Measurements from ENCODE around the gene FFAR2. TPM values are rescaled to one million over a fixed set of nuclear protein-coding genes. Genes with fewer than 3 reads are reported as not detected.
A peak's percentile ranks its signal among the peaks of the same experiment; 100 is the strongest.

The FFAR2 gene
- total RNA-seq, 1 experiment from 2014 or later = 0.33 TPM

DNA sequence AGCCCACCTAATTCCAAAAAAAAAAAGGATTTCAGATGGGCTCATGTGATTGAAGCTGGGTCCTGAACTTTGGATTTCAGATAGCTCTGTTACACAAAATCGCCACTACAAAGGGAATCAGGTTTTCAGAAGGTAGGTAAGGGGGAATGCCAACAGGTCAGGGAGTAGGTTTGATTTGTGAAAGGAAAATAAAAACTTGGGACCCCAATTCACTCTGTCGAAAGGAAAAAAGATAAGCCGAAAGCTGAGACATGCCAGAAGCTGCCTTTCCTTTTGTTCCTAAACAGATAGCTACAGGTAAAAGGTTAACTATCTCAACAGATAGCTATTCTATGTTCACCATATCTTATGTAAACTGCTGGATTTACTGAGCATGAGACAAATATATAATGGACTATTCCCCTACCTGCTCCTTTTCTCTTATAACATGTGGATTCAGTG, 38.2 kb downstream of the FFAR2 start:
- no peak for DNase-seq (ENCODE audit: low spot score)

DNA sequence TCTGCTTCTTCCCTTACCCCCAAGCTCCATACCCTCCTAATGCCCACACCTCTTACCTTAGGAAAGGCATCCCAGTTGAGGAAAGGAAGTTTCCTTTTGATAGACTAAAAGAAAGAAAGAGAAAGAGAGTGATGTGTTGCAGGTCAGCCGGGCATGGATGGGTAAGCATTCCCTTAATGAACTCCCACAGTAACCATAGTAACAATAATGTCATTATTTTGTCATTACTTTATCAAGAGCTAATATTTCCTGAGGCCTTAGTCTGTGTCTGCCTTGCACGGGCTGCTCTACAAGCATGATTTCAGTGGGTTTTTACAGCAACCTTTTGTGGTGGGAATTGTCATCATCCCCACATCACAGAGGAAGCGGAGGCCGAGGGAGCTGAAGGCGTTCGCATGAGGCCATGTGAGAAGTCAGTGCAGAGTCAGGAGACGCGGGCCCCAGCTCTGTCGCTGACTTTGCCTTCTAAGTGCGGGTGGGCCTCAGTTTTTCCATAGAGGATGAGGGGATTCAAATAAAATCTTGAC, 39.7 kb downstream of the FFAR2 start:
- no peak for DNase-seq (ENCODE audit: low spot score)

DNA sequence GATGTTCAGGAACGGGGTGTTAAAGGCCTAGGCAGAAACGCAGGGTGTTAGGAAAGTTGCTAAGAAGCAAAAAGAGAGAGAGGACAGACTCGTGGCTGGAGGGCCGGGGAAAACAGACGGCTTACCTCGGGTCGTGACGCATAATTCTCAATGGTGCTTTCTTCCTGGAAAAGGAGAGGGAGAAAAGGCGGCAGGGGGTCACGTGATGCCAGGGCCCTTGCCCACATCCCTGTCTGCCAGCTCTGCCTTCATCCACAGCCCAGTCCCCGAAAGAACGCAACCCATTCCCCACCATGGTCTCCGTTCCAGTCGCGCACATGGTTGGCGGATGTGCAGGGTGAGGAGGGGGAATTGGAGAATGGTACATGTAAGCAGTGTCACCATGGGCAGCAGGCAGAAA, 40.6 kb downstream of the FFAR2 start:
- DNase-seq (ENCODE audit: low spot score) = no peak

DNA sequence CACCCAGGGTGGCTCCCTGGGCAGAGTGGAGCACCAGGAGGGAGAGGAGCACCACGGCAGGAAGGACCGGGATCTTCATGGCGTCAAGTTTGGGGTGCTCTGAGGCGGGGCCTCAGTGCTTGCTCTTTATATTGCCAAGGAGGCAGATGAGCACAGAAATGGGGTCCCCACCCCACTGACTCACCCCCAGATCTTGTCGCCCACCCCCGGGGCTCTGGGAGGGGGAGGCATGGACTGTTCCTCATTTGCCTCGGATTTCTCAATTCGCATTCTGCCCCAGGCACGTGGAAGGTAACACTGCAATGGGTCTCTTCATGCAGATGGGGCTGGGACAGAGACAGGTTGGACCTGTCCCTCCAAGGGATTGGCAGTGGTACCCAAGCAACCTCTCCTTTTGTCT, 42.3 kb downstream of the FFAR2 start, which contains the start of gene KRTDAP:
TSS of gene KRTDAP (minus strand) at position 101 of the 400 bp plus-strand sequence. CDS start at position 79, 22 bp downstream.
- no peak for DNase-seq (ENCODE audit: low spot score)

DNA sequence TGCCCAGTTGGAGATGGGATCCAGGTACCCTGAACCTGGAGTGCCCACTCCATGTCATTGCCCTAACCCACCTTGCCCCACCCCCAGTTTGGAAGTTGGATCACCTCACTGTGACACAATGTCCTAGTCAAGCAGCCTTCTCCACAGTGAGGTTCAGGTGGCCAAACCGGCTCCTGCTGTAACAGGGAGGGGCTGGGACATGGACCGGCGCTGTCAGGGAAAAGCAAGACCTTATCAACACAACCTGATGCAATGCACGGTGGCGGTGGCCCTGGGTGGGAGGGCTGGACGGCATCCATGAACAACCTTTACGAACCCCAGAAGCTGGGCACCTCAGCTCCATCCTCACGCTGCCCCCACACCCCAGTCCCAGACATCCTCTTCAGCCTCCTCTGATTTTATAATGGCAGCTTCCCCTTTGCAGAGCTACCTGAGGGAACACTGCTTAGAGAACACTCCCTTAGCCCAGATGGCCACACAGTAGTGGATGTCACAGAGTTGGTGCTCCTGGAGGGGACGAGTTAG, 43.8 kb downstream of the FFAR2 start:
- no peak for DNase-seq (ENCODE audit: low spot score)

DNA sequence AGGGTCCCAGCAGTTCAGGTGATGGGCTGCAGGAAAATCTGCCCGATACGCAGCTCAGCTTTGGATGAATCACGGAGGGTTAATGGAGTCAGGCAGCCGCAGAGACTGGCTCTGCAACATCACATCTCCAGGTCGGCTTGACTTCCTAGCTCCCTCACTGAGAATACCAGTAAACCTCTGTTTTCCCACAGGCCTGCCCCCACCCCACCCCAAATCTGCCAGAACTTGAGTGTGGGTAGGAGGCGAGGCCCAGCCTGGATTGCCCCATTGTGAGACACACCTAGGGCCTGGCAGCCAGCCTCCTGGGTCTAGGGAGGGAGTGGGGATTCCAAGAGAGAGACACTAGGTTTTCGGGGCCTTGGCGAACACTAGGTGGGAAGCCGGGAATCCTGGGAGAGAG, 45.9 kb downstream of the FFAR2 start:
- DNase-seq (ENCODE audit: low spot score) = no peak

DNA sequence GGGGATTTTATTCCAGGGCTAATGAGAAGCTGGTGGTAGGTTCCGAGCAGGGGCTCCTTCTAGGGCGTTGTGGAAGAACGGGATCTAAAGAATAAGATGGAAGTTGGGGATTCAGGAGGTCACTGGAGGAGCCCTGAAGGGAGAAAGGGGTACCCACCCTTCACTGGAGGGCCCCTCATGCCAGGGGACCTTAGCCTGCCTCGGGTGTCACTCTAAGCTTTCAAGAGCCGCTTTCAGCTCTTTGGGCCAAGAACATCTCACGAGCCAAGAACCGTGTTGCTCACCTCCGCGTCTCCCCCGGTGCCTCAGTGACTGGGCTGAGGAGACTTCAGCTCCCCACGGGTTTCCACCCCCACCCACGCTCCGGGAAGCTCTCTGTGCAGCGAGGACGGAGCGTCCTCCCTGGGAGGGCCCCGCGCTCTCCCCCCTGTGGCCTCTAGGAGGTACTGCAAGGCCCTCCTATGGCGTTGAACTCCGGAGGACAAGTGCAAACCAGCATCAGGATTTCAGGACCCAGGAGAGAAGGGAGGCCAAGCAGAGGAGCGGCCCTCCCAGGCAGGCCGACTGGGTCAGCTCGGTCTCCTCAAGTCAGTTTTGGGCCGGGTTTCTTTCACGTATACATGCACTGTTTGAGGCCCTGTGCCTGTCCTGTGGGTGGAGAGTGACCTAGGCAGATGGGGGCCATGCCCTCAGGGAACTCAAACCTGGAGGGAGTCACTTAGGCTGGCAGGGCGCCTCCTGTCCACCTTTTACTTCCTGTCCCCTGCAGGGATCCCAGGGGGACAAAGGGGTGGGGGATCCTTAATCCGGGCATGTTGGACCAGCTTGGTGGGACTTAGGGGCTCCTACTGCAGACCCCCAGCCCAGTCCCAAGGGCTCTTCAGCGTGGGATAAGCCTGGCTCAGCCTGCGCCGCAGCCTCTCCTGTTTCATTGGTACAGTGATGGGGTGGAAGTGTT, 47.3 kb downstream of the FFAR2 start:
- peak; percentile 66 for DNase-seq (ENCODE audit: low spot score)

DNA sequence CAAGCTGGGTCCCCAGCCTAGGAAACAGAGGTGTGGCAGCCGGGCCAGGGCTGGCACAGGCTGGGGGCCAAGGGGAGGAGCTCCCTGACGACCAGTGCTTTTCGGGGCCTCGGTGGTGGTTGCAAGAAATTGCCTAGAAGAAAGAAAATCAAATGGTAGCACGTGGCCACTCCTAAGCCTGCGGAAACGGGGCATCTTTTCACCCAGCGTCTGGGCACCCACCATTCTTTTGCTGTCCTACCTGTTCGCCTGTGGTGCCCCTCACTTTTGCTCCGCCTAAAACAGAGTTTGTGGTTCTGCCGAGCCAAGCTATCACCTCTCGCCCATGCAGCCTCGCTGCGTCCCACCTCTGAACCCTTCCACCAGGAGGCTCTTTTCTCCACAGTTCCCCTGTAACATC, 49.3 kb downstream of the FFAR2 start:
- DNase-seq (ENCODE audit: low spot score) = no peak

DNA sequence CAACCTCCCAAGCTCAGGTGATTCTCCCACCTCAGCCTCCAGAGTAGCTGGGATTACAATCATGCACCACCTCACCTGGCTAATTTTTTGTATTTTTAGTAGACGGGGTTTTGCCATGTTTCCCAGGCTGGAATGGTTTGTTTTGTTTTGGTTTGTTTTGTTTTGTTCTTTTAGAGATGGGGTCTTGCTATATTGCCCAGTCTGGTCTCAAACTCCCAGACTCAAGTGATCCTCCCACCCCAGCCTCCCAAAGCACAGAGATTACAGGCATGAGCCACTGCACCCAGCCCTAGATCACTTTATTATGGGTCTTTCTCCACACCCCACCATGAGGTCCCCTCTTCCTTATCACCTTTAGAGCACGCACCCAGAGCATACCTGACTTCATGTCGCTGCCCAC, 50.2 kb downstream of the FFAR2 start:
- DNase-seq (ENCODE audit: low spot score) = no peak

DNA sequence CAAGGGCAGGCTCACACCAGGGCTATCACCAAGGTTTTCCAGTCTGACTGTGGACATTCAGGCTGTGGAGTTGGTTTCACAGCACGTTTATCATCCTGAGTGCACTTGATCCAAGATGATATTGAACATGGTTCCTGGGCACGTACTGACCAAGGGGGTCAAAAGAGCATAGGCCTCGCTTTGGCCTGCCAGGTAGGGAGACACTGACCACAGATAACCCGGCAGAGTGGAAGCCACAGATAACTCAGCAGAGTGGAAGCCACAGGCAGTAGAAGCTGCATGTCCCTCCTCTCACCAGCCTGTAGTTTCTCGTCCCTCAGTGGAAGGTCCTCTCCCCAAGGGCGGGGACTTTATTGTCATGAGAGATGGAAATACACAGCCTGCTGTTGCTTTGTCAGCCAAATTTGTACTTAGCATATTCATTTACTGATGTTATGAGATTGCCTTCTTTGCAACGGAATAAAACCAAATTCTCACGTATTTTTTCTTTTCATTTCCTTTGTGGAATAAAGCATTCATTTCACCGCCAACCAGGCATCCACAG, 51.0 kb downstream of the FFAR2 start:
- no peak for DNase-seq (ENCODE audit: low spot score)

DNA sequence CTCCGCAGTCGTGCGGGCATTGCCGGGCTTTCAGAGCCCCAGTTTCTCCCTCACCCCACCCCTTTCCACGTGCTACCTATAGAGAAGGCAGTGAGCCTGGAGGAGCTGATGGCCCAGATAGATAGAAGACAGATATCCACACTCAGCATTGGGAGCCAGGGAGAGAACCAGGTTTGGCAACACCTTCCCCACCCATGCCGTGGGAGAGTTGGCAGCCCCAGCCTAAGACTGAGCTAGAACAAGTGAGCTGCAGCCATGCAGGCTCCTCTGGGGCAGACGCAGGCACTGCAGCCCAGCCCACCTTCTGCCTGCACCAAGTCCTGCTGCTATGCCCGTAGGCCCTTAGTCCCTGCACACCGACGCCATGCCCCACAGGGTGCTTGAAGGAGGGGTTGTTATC, 52.6 kb downstream of the FFAR2 start:
- DNase-seq (ENCODE audit: low spot score) = no peak

Small RNA genes lying within 50 kb of the gene (small RNA-seq; reads per million reads assigned to genes)
- gene RN7SL491P = not detected

Other genes starting within 250 kb of the FFAR2 start
- gene FAM187B, start 219.5 kb upstream of the FFAR2 start, total RNA-seq (2014; rRNA removed; shearing (Covaris generic)) = not detected in 2 replicates
- 475 and 478 TPM in 2 replicates for gene LSR, start 199.3 kb upstream of the FFAR2 start, total RNA-seq (2014; rRNA removed; shearing (Covaris generic))
- gene USF2, start 179.3 kb upstream of the FFAR2 start, total RNA-seq (2014; rRNA removed; shearing (Covaris generic)) = 218 and 226 TPM in 2 replicates
- 0.05 TPM in 1 of 2 replicates, not detected in the other for gene HAMP, start 165.7 kb upstream of the FFAR2 start, total RNA-seq (2014; rRNA removed; shearing (Covaris generic))
- not detected in 2 replicates for gene MAG, start 156.1 kb upstream of the FFAR2 start, total RNA-seq (2014; rRNA removed; shearing (Covaris generic))
- gene CD22, start 119.1 kb upstream of the FFAR2 start, total RNA-seq (2014; rRNA removed; shearing (Covaris generic)) = 0.28 TPM in 1 of 2 replicates, not detected in the other
- gene FFAR1, start 100.4 kb upstream of the FFAR2 start, total RNA-seq (2014; rRNA removed; shearing (Covaris generic)) = not detected in 2 replicates
- not detected in 2 replicates for gene FFAR3, start 89.8 kb upstream of the FFAR2 start, total RNA-seq (2014; rRNA removed; shearing (Covaris generic))
- gene GPR42, start 77.2 kb upstream of the FFAR2 start, total RNA-seq (2014; rRNA removed; shearing (Covaris generic)) = not detected in 2 replicates
- not detected in 2 replicates for gene KRTDAP, start 42.2 kb downstream of the FFAR2 start, total RNA-seq (2014; rRNA removed; shearing (Covaris generic))
- gene DMKN, start 65.4 kb downstream of the FFAR2 start, total RNA-seq (2014; rRNA removed; shearing (Covaris generic)) = 7.0 and 8.6 TPM in 2 replicates
- gene SBSN, start 80.1 kb downstream of the FFAR2 start, total RNA-seq (2014; rRNA removed; shearing (Covaris generic)) = not detected in 2 replicates
- not detected in 2 replicates for gene GAPDHS, start 85.2 kb downstream of the FFAR2 start, total RNA-seq (2014; rRNA removed; shearing (Covaris generic))
- 184 and 206 TPM in 2 replicates for gene TMEM147, start 97.4 kb downstream of the FFAR2 start, total RNA-seq (2014; rRNA removed; shearing (Covaris generic))
- 0.13 TPM in 1 of 2 replicates, not detected in the other for gene ATP4A, start 115.4 kb downstream of the FFAR2 start, total RNA-seq (2014; rRNA removed; shearing (Covaris generic))
- not detected in 2 replicates for gene PMIS2, start 137.9 kb downstream of the FFAR2 start, total RNA-seq (2014; rRNA removed; shearing (Covaris generic))
- 71.8 and 75.9 TPM in 2 replicates for gene HAUS5, start 164.5 kb downstream of the FFAR2 start, total RNA-seq (2014; rRNA removed; shearing (Covaris generic))
- gene RBM42, start 180.8 kb downstream of the FFAR2 start, total RNA-seq (2014; rRNA removed; shearing (Covaris generic)) = 218 and 225 TPM in 2 replicates
- 2.0 and 3.5 TPM in 2 replicates for gene ETV2, start 193.5 kb downstream of the FFAR2 start, total RNA-seq (2014; rRNA removed; shearing (Covaris generic))
- 846 and 847 TPM in 2 replicates for gene COX6B1, start 200.1 kb downstream of the FFAR2 start, total RNA-seq (2014; rRNA removed; shearing (Covaris generic))
- gene UPK1A, start 218.3 kb downstream of the FFAR2 start, total RNA-seq (2014; rRNA removed; shearing (Covaris generic)) = not detected in 2 replicates

All from HT-29 (cell line).